Left renal pelvis (tissue), 4 donors: ENCODE results near the gene LINGO4. TPM values are rescaled to one million over a fixed set of nuclear protein-coding genes. Genes with fewer than 3 reads are reported as not detected.

ENCODE experiments used
- DNase-seq, 4 donors: peaks; one replicate each; pipeline ENCODE4 v3.0.0-alpha.2; 2013; ENCODE audit warnings: low read depth in 4 of 4, low spot score in 3 of 4
- polyA plus RNA-seq, 4 donors: library from polyadenylated mRNA; unstranded; fragments of 120-200 nt; gene quantifications; one replicate each; pipeline ENCODE4 v1.2.1, GENCODE V29; 2013; ENCODE audit not compliant: insufficient read length in 4 of 4

Gene LINGO4
- polyA plus RNA-seq, 4 donors, result 0.04 to 0.05 TPM; not detected in 2

GRCh38 chr1:151814971-151815545 is 9.8 kb upstream of the LINGO4 start:
- DNase-seq, result no peak

GRCh38 chr1:151814426-151814825 is 9.2 kb upstream of the LINGO4 start:
- no peak for DNase-seq

- DNase-seq, result no peak
Observed at GRCh38 chr1:151813271-151813977, 8.2 kb upstream of the LINGO4 start.

GRCh38 chr1:151811181-151811580 is 6.0 kb upstream of the LINGO4 start:
- DNase-seq, result no peak

GRCh38 chr1:151809985-151810556 is 4.9 kb upstream of the LINGO4 start:
- DNase-seq, result no peak

- no peak for DNase-seq
Observed at GRCh38 chr1:151809290-151809984, 4.2 kb upstream of the LINGO4 start.

- DNase-seq, result no peak
Observed at GRCh38 chr1:151807766-151808165, 2.5 kb upstream of the LINGO4 start.

- no peak for DNase-seq
Observed at GRCh38 chr1:151807131-151807530, 1.9 kb upstream of the LINGO4 start.

- DNase-seq, result no peak
Observed at GRCh38 chr1:151806170-151806569, 951 bp upstream of the LINGO4 start.

- DNase-seq, result no peak
Observed at GRCh38 chr1:151803915-151804314, 1.3 kb downstream of the LINGO4 start.

- no peak for DNase-seq
Observed at GRCh38 chr1:151803164-151803563, 2.1 kb downstream of the LINGO4 start.

- no peak for DNase-seq
Observed at GRCh38 chr1:151802372-151802771, 2.8 kb downstream of the LINGO4 start.

- no peak for DNase-seq
Observed at GRCh38 chr1:151801846-151802245, 3.4 kb downstream of the LINGO4 start.

- no peak for DNase-seq
Observed at GRCh38 chr1:151801310-151801820, 3.9 kb downstream of the LINGO4 start.

- no peak for DNase-seq
Observed at GRCh38 chr1:151800830-151801229, 4.4 kb downstream of the LINGO4 start.

GRCh38 chr1:151799179-151800022 is 5.8 kb downstream of the LINGO4 start:
- no peak for DNase-seq

GRCh38 chr1:151798571-151798970 is 6.6 kb downstream of the LINGO4 start:
- DNase-seq, result no peak

GRCh38 chr1:151790940-151791651 is 14.1 kb downstream of the LINGO4 start:
- DNase-seq, result no peak

GRCh38 chr1:151790071-151790939 is 14.9 kb downstream of the LINGO4 start, which contains the start of gene TDRKH:
Gene TDRKH (minus strand): TSS chr1:151790500. CDS start chr1:151783022, 7,478 bp downstream.
- peak; percentile 90 to 96 (median 92) for DNase-seq
